ENCODE data around the gene WSB1. TPM values are rescaled to one million over a fixed set of nuclear protein-coding genes. Genes with fewer than 3 reads are reported as not detected.

WSB1 gene
- total and polyA plus RNA-seq, 2 of the 8 experiments (the other 6 are each of a cell fraction or from before 2014, with no cell fraction given) = 113 to 140 TPM

DNA sequence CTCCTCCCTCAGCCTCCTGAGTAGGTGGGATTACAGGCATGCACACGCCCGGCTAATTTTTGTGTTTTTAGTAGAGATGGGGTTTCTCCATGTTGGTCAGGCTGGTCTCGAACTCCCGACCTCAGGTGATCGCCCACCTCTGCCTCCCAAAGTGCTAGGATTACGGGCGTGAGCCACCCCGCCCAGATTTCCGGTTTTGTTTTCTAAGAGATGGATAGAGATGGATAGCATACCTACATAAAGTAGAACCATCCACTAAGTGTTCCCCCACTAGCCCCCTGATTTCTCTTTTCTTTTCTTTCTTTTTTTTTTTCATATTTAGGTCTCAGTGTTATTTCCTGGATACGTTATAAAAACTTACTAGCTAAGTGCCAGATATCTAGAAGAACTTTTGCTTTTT lies 2.0 kb downstream of the WSB1 start (continued):
- TF ChIP-seq RXRA (IDR thresholded peaks at IDR 0.05; ENCODE audit: insufficient read depth, low read depth, low read length) (no peak), SAP30 (IDR thresholded peaks at IDR 0.05; ENCODE audit: insufficient read depth, insufficient replicate concordance, low read length) (no peak), NANOG (IDR thresholded peaks at IDR 0.05; ENCODE audit: insufficient read depth, low read depth, low read length, poor library complexity, severe bottlenecking) (no peak)

Measured in H1 (cell line).